ENCODE data around the gene RALGAPA1. TPM values are rescaled to one million over a fixed set of nuclear protein-coding genes. Genes with fewer than 3 reads are reported as not detected.
A peak's percentile ranks its signal among the peaks of the same experiment; 100 is the strongest.

RALGAPA1 gene
- total and polyA plus RNA-seq, 2 of the 13 experiments (the other 11 are each of a cell fraction or from before 2014, with no cell fraction given) = 65.0 to 89.2 TPM

GRCh38 chr14:35826218-35826951 is 17.3 kb upstream of the RALGAPA1 start, which contains the start of gene BRMS1L (continued):
- TF ChIP-seq ZNF563 (CRISPR knock-in tag; IDR thresholded peaks at IDR 0.05) (peak; percentile 99), CHCHD3 (CRISPR knock-in tag; IDR thresholded peaks at IDR 0.05) (peak; percentile 99), LRRFIP1 (CRISPR knock-in tag; conservative IDR thresholded peaks at IDR 0.05) (peak; percentile 94), ZSCAN29 (CRISPR knock-in tag; conservative IDR thresholded peaks at IDR 0.05) (peak; percentile 97), SAP130 (CRISPR knock-in tag; IDR thresholded peaks at IDR 0.05; ENCODE audit: low read depth) (peak; percentile 96), ZNF782 (CRISPR knock-in tag; IDR thresholded peaks at IDR 0.05; ENCODE audit: borderline replicate concordance) (peak; percentile 100), BCL3 (CRISPR knock-in tag; IDR thresholded peaks at IDR 0.05) (peak; percentile 99; the same call in 1 of the 2 replicates), TBP (CRISPR knock-in tag; IDR thresholded peaks at IDR 0.05) (peak; percentile 53; the same call in 1 of the 2 replicates), NR1H2 (CRISPR knock-in tag; IDR thresholded peaks at IDR 0.05; ENCODE audit: borderline replicate concordance, low read depth) (peak; percentile 91), ZNF879 (CRISPR knock-in tag; IDR thresholded peaks at IDR 0.05) (peak; percentile 98), ZNF292 (CRISPR knock-in tag; IDR thresholded peaks at IDR 0.05; ENCODE audit: borderline replicate concordance, low read depth) (peak; percentile 93), JDP2 (CRISPR knock-in tag; IDR thresholded peaks at IDR 0.05; ENCODE audit: borderline replicate concordance) (no peak), SNAI1 (CRISPR knock-in tag; IDR thresholded peaks at IDR 0.05; ENCODE audit: borderline replicate concordance) (peak; percentile 100), PHF21A (CRISPR knock-in tag; IDR thresholded peaks at IDR 0.05) (peak; percentile 98), MLX (CRISPR knock-in tag; IDR thresholded peaks at IDR 0.05) (peak; percentile 46), ZNF543 (CRISPR knock-in tag; IDR thresholded peaks at IDR 0.05) (peak; percentile 99), ZFP41 (CRISPR knock-in tag; IDR thresholded peaks at IDR 0.05; ENCODE audit: borderline replicate concordance) (peak; percentile 100), ZBTB10 (CRISPR knock-in tag; IDR thresholded peaks at IDR 0.05; ENCODE audit: borderline replicate concordance) (no peak), THRA (CRISPR knock-in tag; IDR thresholded peaks at IDR 0.05; ENCODE audit: borderline replicate concordance) (peak; percentile 66), FLYWCH1 (CRISPR knock-in tag; IDR thresholded peaks at IDR 0.05) (no peak), AHR (CRISPR knock-in tag; IDR thresholded peaks at IDR 0.05) (peak; percentile 99), ZNF354B (CRISPR knock-in tag; IDR thresholded peaks at IDR 0.05) (peak; percentile 98)
